Endothelial cell of umbilical vein (primary cell): ENCODE results near the gene GALR2. TPM values are rescaled to one million over a fixed set of nuclear protein-coding genes. Genes with fewer than 3 reads are reported as not detected.
A peak's percentile ranks its signal among the peaks of the same experiment; 100 is the strongest.

ENCODE experiments used
- BruUV-seq: library from RNA; stranded (reverse); fragments of 400-500 nt; replicated peaks from 2 replicates; lab custom pipeline; 2021; lab: Mats Ljungman, UMichigan
- CTCF ChIA-PET: fragments of 300-600, 350-600 bp; sonication (Branson Sonifier 250); formaldehyde crosslinking; loops from one replicate; lab custom pipeline; 2021; ENCODE audit warnings: antibody characterized with exemption, inconsistent platforms; lab: Charles Lee
- POLR2A ChIA-PET: fragments of 300-600, 350-600 bp; sonication (Branson Sonifier 250); formaldehyde crosslinking; loops from one replicate; lab custom pipeline; 2021; ENCODE audit warnings: antibody characterized with exemption, inconsistent platforms; lab: Charles Lee
- DNase-seq: peaks from one replicate; pipeline ENCODE4 v3.0.0-alpha.2; 2011; ENCODE audit warnings: low read depth, low spot score
- FAIRE-seq: peaks from 2 replicates; lab custom pipeline; 2011; peaks lifted over from hg19 to GRCh38; lab: Jason Lieb, UNC
- H2AFZ ChIP-seq: 2 replicates; pipeline ENCODE4 v1.6.0; 2012; ENCODE audit warnings: low read depth, low read length, control low read depth, inconsistent platforms
- H3K27ac ChIP-seq: 2 replicates; pipeline ENCODE4 v1.5.1; 2011; ENCODE audit warnings: low read depth, mild to moderate bottlenecking, control low read depth, low read length, moderate library complexity; ENCODE audit not compliant: insufficient read depth
- H3K27me3 ChIP-seq, 2 experiments: 2 replicates each; pipeline versions ENCODE4 v1.6.0 to v1.6.1; 2011; ENCODE audit warnings: low read length in 2 of 2, mixed read lengths in 1 of 2; ENCODE audit not compliant: control insufficient read depth in 2 of 2, insufficient read depth in 2 of 2
- H3K36me3 ChIP-seq, 2 experiments: 2 replicates in 1 of 2; 3 replicates in 1 of 2; pipeline ENCODE4 v1.5.1; 2011; ENCODE audit warnings: low read length in 2 of 2, mild to moderate bottlenecking in 1 of 2, moderate library complexity in 1 of 2; ENCODE audit not compliant: control insufficient read depth in 2 of 2, insufficient read depth in 2 of 2; ENCODE audit errors: extremely low read depth in 1 of 2
- H3K4me1 ChIP-seq: 3 replicates; pipeline ENCODE4 v1.5.1; 2011; ENCODE audit warnings: mild to moderate bottlenecking, low read length; ENCODE audit not compliant: control insufficient read depth, insufficient read depth; ENCODE audit errors: extremely low read depth
- H3K4me2 ChIP-seq: 2 replicates; pipeline ENCODE4 v1.6.1; 2011; ENCODE audit warnings: low read length, control low read depth, mixed read lengths; ENCODE audit not compliant: insufficient read depth
- H3K4me3 ChIP-seq, 3 experiments: fragments of 200-600 bp in 1 of 3; sonication (generic), shearing (Covaris generic) in 1 of 3; replicated peaks in 1 of 3; 2 replicates each; pipeline ENCODE4 v1.5.1; 2011 to 2016; ENCODE audit warnings: control low read depth in 3 of 3, low read length in 3 of 3, mild to moderate bottlenecking in 2 of 3, inconsistent platforms in 1 of 3, low read depth in 1 of 3, moderate library complexity in 1 of 3; ENCODE audit not compliant: insufficient read depth in 1 of 3
- H3K79me2 ChIP-seq: 2 replicates; pipeline ENCODE4 v1.6.0; 2012; ENCODE audit warnings: low read length, inconsistent platforms; ENCODE audit not compliant: control insufficient read depth, insufficient read depth
- H3K9ac ChIP-seq: replicated peaks from 2 replicates; pipeline ENCODE3; 2011; ENCODE audit warnings: low read length, control low read depth; ENCODE audit not compliant: insufficient read depth; ENCODE audit errors: extremely low read depth
- H3K9me1 ChIP-seq: replicated peaks from 3 replicates; pipeline ENCODE4 v1.6.0; 2011; ENCODE audit warnings: mild to moderate bottlenecking, low read length; ENCODE audit not compliant: control insufficient read depth, insufficient read depth; ENCODE audit errors: extremely low read depth
- H3K9me3 ChIP-seq: replicated peaks from 2 replicates; pipeline ENCODE4 v1.5.1; 2012; ENCODE audit warnings: low read length, inconsistent platforms; ENCODE audit not compliant: control insufficient read depth, insufficient read depth
- H4K20me1 ChIP-seq: replicated peaks from 2 replicates; pipeline ENCODE3; 2011; ENCODE audit warnings: mild to moderate bottlenecking, low read length; ENCODE audit not compliant: control insufficient read depth, insufficient read depth; ENCODE audit errors: extremely low read depth
- CTCF ChIP-seq, 2 donors: IDR thresholded peaks; 1 replicate in 1 of 2; 2 replicates in 1 of 2; pipeline ENCODE4 v1.5.1; 2011; ENCODE audit warnings: low read length in 2 of 2, mild to moderate bottlenecking in 2 of 2, moderate library complexity in 2 of 2, control low read depth in 1 of 2, inconsistent platforms in 1 of 2, low read depth in 1 of 2; ENCODE audit not compliant: insufficient read depth in 1 of 2; ENCODE audit errors: extremely low read depth in 1 of 2
- EZH2 ChIP-seq: IDR thresholded peaks from 2 replicates; pipeline ENCODE4 v1.6.1; 2012; ENCODE audit warnings: borderline replicate concordance, low read depth, mild to moderate bottlenecking, moderate library complexity, low read length, inconsistent platforms; ENCODE audit not compliant: severe bottlenecking
- JUN ChIP-seq: IDR thresholded peaks from 2 replicates; pipeline ENCODE4 v1.6.1; 2011; ENCODE audit warnings: borderline replicate concordance, low read depth; ENCODE audit not compliant: insufficient read length, insufficient read depth
- MAX ChIP-seq: IDR thresholded peaks from 2 replicates; pipeline ENCODE4 v1.6.1; 2011; ENCODE audit not compliant: insufficient read depth, insufficient read length
- MYC ChIP-seq: IDR thresholded peaks from one replicate; pipeline ENCODE4 v1.6.1; 2011; ENCODE audit warnings: mild to moderate bottlenecking, low read depth, low read length
- dilution Hi-C: fragments of 300-500 bp; cut with MboI; formaldehyde crosslinking; loops from one replicate; pipeline ENCODE4 v1.15.0; 2019; ENCODE audit warnings: low sequenced_read_pairs; ENCODE audit not compliant: extremely low pct_ligation_motif_present
- intact Hi-C: fragments of 100-400 bp; cut with micrococcal nuclease; formaldehyde crosslinking; loops from one replicate; pipeline ENCODE4 v1.10.0; 2022
- polyA plus RNA-seq, 4 experiments: library from polyadenylated mRNA; depleted of rRNA in 3 of 4; stranded (reverse) in 3 of 4; unstranded in 1 of 4; fragments of >200 nt; gene quantifications; 2 replicates each; pipeline versions ENCODE4 v1.2.1 to v1.2.3, GENCODE V29; 2011 to 2012; ENCODE audit warnings: missing spikeins in 1 of 4
- total RNA-seq: library from RNA; stranded (reverse); gene quantifications from 2 replicates; pipeline ENCODE4 v1.2.3, GENCODE V29; 2021

GALR2 gene
- total and polyA plus RNA-seq, 2 donors (not counting 3 experiments of a cell fraction or from before 2014, with no cell fraction given) = 0.47 TPM; not detected in 1

DNA sequence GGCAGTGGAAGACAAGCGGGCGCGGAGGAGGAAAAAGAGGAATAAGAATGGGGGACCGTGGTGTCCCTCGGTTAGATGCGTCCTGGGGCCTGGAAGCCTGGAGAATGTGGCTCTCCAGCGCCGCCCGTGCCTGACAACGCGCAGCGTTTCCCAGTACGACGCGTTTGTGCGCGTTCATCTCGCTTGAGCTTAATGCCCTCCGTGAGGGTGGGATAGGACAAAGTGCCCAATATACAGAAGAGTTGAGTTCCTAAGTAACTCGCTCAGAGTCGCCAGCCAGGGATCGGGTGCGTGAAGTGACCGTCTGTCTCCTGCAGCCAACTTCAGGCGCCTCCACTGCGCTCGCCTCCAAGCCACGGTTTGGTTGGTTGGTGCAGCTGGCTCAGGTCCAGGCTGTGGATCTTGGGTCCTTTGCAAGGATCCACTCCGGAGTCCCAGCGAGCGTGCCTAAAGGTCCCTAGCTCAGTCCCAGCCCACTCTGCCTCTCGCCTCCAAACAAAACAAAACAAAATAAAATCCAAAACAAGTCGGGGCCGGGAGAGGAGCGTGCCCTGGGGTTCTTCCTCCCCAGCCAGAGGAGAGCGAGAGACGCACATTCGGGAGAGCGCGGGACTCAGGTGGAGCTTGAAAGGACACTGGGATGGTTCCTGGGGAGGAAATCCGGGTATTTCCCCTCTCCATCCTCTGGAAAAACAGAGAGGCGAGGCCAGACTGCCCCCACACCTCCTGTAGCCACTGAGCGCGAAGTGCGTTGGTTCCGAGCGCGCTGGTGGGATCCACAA, 974 bp downstream of the GALR2 start:
- no peak overlapping the region for H2AFZ ChIP-seq
- DNase-seq (no peak), FAIRE-seq (no peak)
- ChIA-PET CTCF (interaction anchor here (0.9 to 1.3 kb wide), 2 partner anchors 204 to 333 kb away, joined by 3 read pairs; no protein-coding TSS in a partner anchor), POLR2A (no interaction called here)
- H3K4me1 ChIP-seq = peaks cover 16% of the 10 kb centered on the region
- H3K4me3 ChIP-seq = no peak overlapping the region
- no TSS peak for BruUV-seq
- H3K9me1 ChIP-seq = no peaks in the 10 kb centered on the region
- H3K27me3 ChIP-seq = peaks cover 65 to 72% of the 10 kb centered on the region in 2 experiments
- H3K9me3 ChIP-seq = no peaks in the 10 kb centered on the region
- TF ChIP-seq JUN = no peak
- TF ChIP-seq MYC = no peak
- TF ChIP-seq CTCF (IDR thresholded peaks at IDR 0.05; ENCODE audit: extremely low read depth in 1 of 2, insufficient read depth in 1 of 2, low read depth in 1 of 2, low read length in 2 of 2) = peak in 1 of 2 donors; percentile 26
- no peak for TF ChIP-seq MAX
- peak; percentile 73 for TF ChIP-seq EZH2
- peaks cover 20% of the 10 kb centered on the region for H3K79me2 ChIP-seq
- dilution Hi-C loops = no loop called here
- H4K20me1 ChIP-seq = no peaks in the 10 kb centered on the region
- no peaks in the 10 kb centered on the region for H3K36me3 ChIP-seq
- no peak overlapping the region for H3K9ac ChIP-seq
- no peak overlapping the region for H3K27ac ChIP-seq
- intact Hi-C loops = loop anchor here (5.0 kb wide), 1 partner anchor 63 kb away; no protein-coding TSS in a partner anchor
- H3K4me2 ChIP-seq = no peak overlapping the region
